Measurements from ENCODE around the gene MACC1. TPM values are rescaled to one million over a fixed set of nuclear protein-coding genes. Genes with fewer than 3 reads are reported as not detected.

MACC1 gene
- not detected for total RNA-seq

GRCh38 chr7:20217193-20217948, at the start of gene MACC1:
Gene MACC1 (minus strand): TSS chr7:20217384. CDS start chr7:20161862, 55,522 bp downstream.
- Histone ChIP-seq H3K9me3 (ENCODE audit: control insufficient read depth in 3 of 3, low read length in 3 of 3) (no peaks in the 10 kb centered on the region), H3K27ac (ENCODE audit: low read depth, low read length) (no peak within 1 kb of the TSS), H3K27me3 (ENCODE audit: control insufficient read depth in 3 of 3, insufficient read depth in 3 of 3, low read length in 3 of 3) (no peaks in the 10 kb centered on the region), H3K36me3 (ENCODE audit: control insufficient read depth in 3 of 3, insufficient read depth in 3 of 3, low read length in 3 of 3) (no peaks in the 10 kb centered on the region), H3K4me3 (ENCODE audit: low read length in 3 of 3) (no peak within 1 kb of the TSS), H3K9ac (ENCODE audit: low read depth in 1 of 3, low read length in 3 of 3) (no peak within 1 kb of the TSS), H3K4me1 (ENCODE audit: control insufficient read depth in 3 of 3, insufficient read depth in 3 of 3, low read length in 3 of 3) (no peaks in the 10 kb centered on the region)

- Histone ChIP-seq H3K4me1 (ENCODE audit: control insufficient read depth in 3 of 3, insufficient read depth in 3 of 3, low read length in 3 of 3) (no peaks in the 10 kb centered on the region), H3K36me3 (ENCODE audit: control insufficient read depth in 3 of 3, insufficient read depth in 3 of 3, low read length in 3 of 3) (no peaks in the 10 kb centered on the region), H3K27ac (ENCODE audit: low read depth, low read length) (no peak overlapping the region), H3K27me3 (ENCODE audit: control insufficient read depth in 3 of 3, insufficient read depth in 3 of 3, low read length in 3 of 3) (no peaks in the 10 kb centered on the region), H3K9ac (ENCODE audit: low read depth in 1 of 3, low read length in 3 of 3) (no peak overlapping the region), H3K4me3 (ENCODE audit: low read length in 3 of 3) (no peak overlapping the region), H3K9me3 (ENCODE audit: control insufficient read depth in 3 of 3, low read length in 3 of 3) (no peaks in the 10 kb centered on the region)
These were observed 47.4 kb upstream of the MACC1 start for GRCh38 chr7:20264623-20265022.

GRCh38 chr7:20260223-20260622, 43.0 kb upstream of the MACC1 start:
- H3K4me3 ChIP-seq (ENCODE audit: low read length in 3 of 3), result no peak overlapping the region
- no peaks in the 10 kb centered on the region for H3K36me3 ChIP-seq (ENCODE audit: control insufficient read depth in 3 of 3, insufficient read depth in 3 of 3, low read length in 3 of 3)
- no peaks in the 10 kb centered on the region for H3K27me3 ChIP-seq (ENCODE audit: control insufficient read depth in 3 of 3, insufficient read depth in 3 of 3, low read length in 3 of 3)
- no peaks in the 10 kb centered on the region for H3K4me1 ChIP-seq (ENCODE audit: control insufficient read depth in 3 of 3, insufficient read depth in 3 of 3, low read length in 3 of 3)
- no peaks in the 10 kb centered on the region for H3K9me3 ChIP-seq (ENCODE audit: control insufficient read depth in 3 of 3, low read length in 3 of 3)
- H3K9ac ChIP-seq (ENCODE audit: low read depth in 1 of 3, low read length in 3 of 3), result no peak overlapping the region
- no peak overlapping the region for H3K27ac ChIP-seq (ENCODE audit: low read depth, low read length)

GRCh38 chr7:20257212-20257611, 40.0 kb upstream of the MACC1 start:
- Histone ChIP-seq H3K4me3 (ENCODE audit: low read length in 3 of 3) (no peak overlapping the region), H3K27ac (ENCODE audit: low read depth, low read length) (no peak overlapping the region), H3K9ac (ENCODE audit: low read depth in 1 of 3, low read length in 3 of 3) (no peak overlapping the region), H3K9me3 (ENCODE audit: control insufficient read depth in 3 of 3, low read length in 3 of 3) (no peaks in the 10 kb centered on the region), H3K4me1 (ENCODE audit: control insufficient read depth in 3 of 3, insufficient read depth in 3 of 3, low read length in 3 of 3) (no peaks in the 10 kb centered on the region), H3K36me3 (ENCODE audit: control insufficient read depth in 3 of 3, insufficient read depth in 3 of 3, low read length in 3 of 3) (no peaks in the 10 kb centered on the region), H3K27me3 (ENCODE audit: control insufficient read depth in 3 of 3, insufficient read depth in 3 of 3, low read length in 3 of 3) (no peaks in the 10 kb centered on the region)

- Histone ChIP-seq H3K4me3 (ENCODE audit: low read length in 3 of 3) (no peak overlapping the region), H3K27ac (ENCODE audit: low read depth, low read length) (no peak overlapping the region), H3K4me1 (ENCODE audit: control insufficient read depth in 3 of 3, insufficient read depth in 3 of 3, low read length in 3 of 3) (no peaks in the 10 kb centered on the region), H3K9ac (ENCODE audit: low read depth in 1 of 3, low read length in 3 of 3) (no peak overlapping the region), H3K9me3 (ENCODE audit: control insufficient read depth in 3 of 3, low read length in 3 of 3) (no peaks in the 10 kb centered on the region), H3K36me3 (ENCODE audit: control insufficient read depth in 3 of 3, insufficient read depth in 3 of 3, low read length in 3 of 3) (no peaks in the 10 kb centered on the region), H3K27me3 (ENCODE audit: control insufficient read depth in 3 of 3, insufficient read depth in 3 of 3, low read length in 3 of 3) (no peaks in the 10 kb centered on the region)
These were observed 32.7 kb upstream of the MACC1 start for GRCh38 chr7:20249920-20250319.

- no peak overlapping the region for H3K9ac ChIP-seq (ENCODE audit: low read depth in 1 of 3, low read length in 3 of 3)
- H3K9me3 ChIP-seq (ENCODE audit: control insufficient read depth in 3 of 3, low read length in 3 of 3), result no peaks in the 10 kb centered on the region
- H3K4me3 ChIP-seq (ENCODE audit: low read length in 3 of 3), result no peak overlapping the region
- no peak overlapping the region for H3K27ac ChIP-seq (ENCODE audit: low read depth, low read length)
- H3K36me3 ChIP-seq (ENCODE audit: control insufficient read depth in 3 of 3, insufficient read depth in 3 of 3, low read length in 3 of 3), result no peaks in the 10 kb centered on the region
- no peaks in the 10 kb centered on the region for H3K4me1 ChIP-seq (ENCODE audit: control insufficient read depth in 3 of 3, insufficient read depth in 3 of 3, low read length in 3 of 3)
- no peaks in the 10 kb centered on the region for H3K27me3 ChIP-seq (ENCODE audit: control insufficient read depth in 3 of 3, insufficient read depth in 3 of 3, low read length in 3 of 3)
These were observed 32.2 kb upstream of the MACC1 start for GRCh38 chr7:20249376-20249775.

- Histone ChIP-seq H3K9ac (ENCODE audit: low read depth in 1 of 3, low read length in 3 of 3) (no peak overlapping the region), H3K36me3 (ENCODE audit: control insufficient read depth in 3 of 3, insufficient read depth in 3 of 3, low read length in 3 of 3) (no peaks in the 10 kb centered on the region), H3K9me3 (ENCODE audit: control insufficient read depth in 3 of 3, low read length in 3 of 3) (no peaks in the 10 kb centered on the region), H3K4me3 (ENCODE audit: low read length in 3 of 3) (no peak overlapping the region), H3K4me1 (ENCODE audit: control insufficient read depth in 3 of 3, insufficient read depth in 3 of 3, low read length in 3 of 3) (no peaks in the 10 kb centered on the region), H3K27ac (ENCODE audit: low read depth, low read length) (no peak overlapping the region), H3K27me3 (ENCODE audit: control insufficient read depth in 3 of 3, insufficient read depth in 3 of 3, low read length in 3 of 3) (no peaks in the 10 kb centered on the region)
These were observed 29.1 kb upstream of the MACC1 start for GRCh38 chr7:20246236-20246635.

- no peaks in the 10 kb centered on the region for H3K36me3 ChIP-seq (ENCODE audit: control insufficient read depth in 3 of 3, insufficient read depth in 3 of 3, low read length in 3 of 3)
- no peaks in the 10 kb centered on the region for H3K9me3 ChIP-seq (ENCODE audit: control insufficient read depth in 3 of 3, low read length in 3 of 3)
- H3K27me3 ChIP-seq (ENCODE audit: control insufficient read depth in 3 of 3, insufficient read depth in 3 of 3, low read length in 3 of 3), result no peaks in the 10 kb centered on the region
- H3K9ac ChIP-seq (ENCODE audit: low read depth in 1 of 3, low read length in 3 of 3), result no peak overlapping the region
- no peak overlapping the region for H3K27ac ChIP-seq (ENCODE audit: low read depth, low read length)
- no peak overlapping the region for H3K4me3 ChIP-seq (ENCODE audit: low read length in 3 of 3)
- H3K4me1 ChIP-seq (ENCODE audit: control insufficient read depth in 3 of 3, insufficient read depth in 3 of 3, low read length in 3 of 3), result no peaks in the 10 kb centered on the region
These were observed 27.3 kb upstream of the MACC1 start for GRCh38 chr7:20244334-20245120.

- Histone ChIP-seq H3K36me3 (ENCODE audit: control insufficient read depth in 3 of 3, insufficient read depth in 3 of 3, low read length in 3 of 3) (no peaks in the 10 kb centered on the region), H3K4me3 (ENCODE audit: low read length in 3 of 3) (no peak overlapping the region), H3K9me3 (ENCODE audit: control insufficient read depth in 3 of 3, low read length in 3 of 3) (no peaks in the 10 kb centered on the region), H3K4me1 (ENCODE audit: control insufficient read depth in 3 of 3, insufficient read depth in 3 of 3, low read length in 3 of 3) (no peaks in the 10 kb centered on the region), H3K27me3 (ENCODE audit: control insufficient read depth in 3 of 3, insufficient read depth in 3 of 3, low read length in 3 of 3) (no peaks in the 10 kb centered on the region), H3K27ac (ENCODE audit: low read depth, low read length) (no peak overlapping the region), H3K9ac (ENCODE audit: low read depth in 1 of 3, low read length in 3 of 3) (no peak overlapping the region)
These were observed 24.7 kb upstream of the MACC1 start for GRCh38 chr7:20241911-20242261.

- H3K27ac ChIP-seq (ENCODE audit: low read depth, low read length), result no peak overlapping the region
- H3K4me3 ChIP-seq (ENCODE audit: low read length in 3 of 3), result no peak overlapping the region
- no peaks in the 10 kb centered on the region for H3K4me1 ChIP-seq (ENCODE audit: control insufficient read depth in 3 of 3, insufficient read depth in 3 of 3, low read length in 3 of 3)
- H3K9me3 ChIP-seq (ENCODE audit: control insufficient read depth in 3 of 3, low read length in 3 of 3), result no peaks in the 10 kb centered on the region
- H3K9ac ChIP-seq (ENCODE audit: low read depth in 1 of 3, low read length in 3 of 3), result no peak overlapping the region
- H3K27me3 ChIP-seq (ENCODE audit: control insufficient read depth in 3 of 3, insufficient read depth in 3 of 3, low read length in 3 of 3), result no peaks in the 10 kb centered on the region
- H3K36me3 ChIP-seq (ENCODE audit: control insufficient read depth in 3 of 3, insufficient read depth in 3 of 3, low read length in 3 of 3), result no peaks in the 10 kb centered on the region
These were observed 24.2 kb upstream of the MACC1 start for GRCh38 chr7:20241194-20241910.
